Natural killer cell treated with Interleukin-12 subunit alpha and Interleukin-12 subunit beta and Interleukin-15 and Interleukin-18, amount 100 ng/mL, for 72 hours (primary cell): ENCODE results near the gene CYYR1. TPM values are rescaled to one million over a fixed set of nuclear protein-coding genes. Genes with fewer than 3 reads are reported as not detected.

Experiments used
- ATAC-seq, 2 donors: fragments of 150-1000 bp; cut with Tn5 transposase in 1 of 2; sonication (Bioruptor Pico), chemical (Tn5 transposase) in 1 of 2; 2 replicates each; pipeline ENCODE4 v1.10.0; 2021
- DNase-seq: peaks from one replicate; pipeline ENCODE4 v3.0.0; 2022; ENCODE audit warnings: low spot score
- H3K27ac Mint-ChIP-seq, 2 donors: 1 replicate in 1 of 2; 2 replicates in 1 of 2; pipeline ENCODE4 v1.8.0; 2022; ENCODE audit warnings: mixed read lengths in 2 of 2, mild to moderate bottlenecking in 1 of 2, moderate library complexity in 1 of 2
- H3K27me3 Mint-ChIP-seq, 2 donors: 1 replicate in 1 of 2; 2 replicates in 1 of 2; pipeline ENCODE4 v1.8.0; 2022; ENCODE audit warnings: mixed read lengths in 2 of 2
- H3K36me3 Mint-ChIP-seq: one replicate; pipeline ENCODE4 v1.8.0; 2022; ENCODE audit warnings: mixed read lengths
- H3K4me1 Mint-ChIP-seq, 2 donors: 1 replicate in 1 of 2; 2 replicates in 1 of 2; pipeline ENCODE4 v1.8.0; 2022; ENCODE audit warnings: low read depth in 2 of 2, mixed read lengths in 2 of 2, mild to moderate bottlenecking in 1 of 2
- H3K4me3 Mint-ChIP-seq: one replicate; pipeline ENCODE4 v1.8.0; 2022; ENCODE audit warnings: mixed read lengths
- H3K9me3 Mint-ChIP-seq: 2 replicates; pipeline ENCODE4 v1.8.0; 2022; ENCODE audit warnings: mixed read lengths
- total RNA-seq, 2 donors: library from RNA; stranded (reverse); gene quantifications; one replicate each; pipeline ENCODE4 v1.2.3, GENCODE V29; 2022

The CYYR1 gene
- total RNA-seq, 2 donors from 2014 or later, result not detected

- Mint-ChIP-seq H3K27me3 (no peaks in the 10 kb centered on the region), H3K4me1 (no peaks in the 10 kb centered on the region), H3K27ac (no peak overlapping the region), H3K36me3 (peaks cover 5% of the 10 kb centered on the region), H3K9me3 (peaks cover 4% of the 10 kb centered on the region), H3K4me3 (no peak overlapping the region)
- no peak for DNase-seq
- ATAC-seq, result no peak
These were observed 115.3 kb downstream of the CYYR1 start for GRCh38 chr21:26457817-26458216.

- DNase-seq (no peak), ATAC-seq (no peak)
- Mint-ChIP-seq H3K27me3 (no peaks in the 10 kb centered on the region), H3K36me3 (no peaks in the 10 kb centered on the region), H3K4me3 (no peak overlapping the region), H3K4me1 (no peaks in the 10 kb centered on the region), H3K9me3 (no peaks in the 10 kb centered on the region), H3K27ac (no peak overlapping the region)
These were observed 119.8 kb downstream of the CYYR1 start for GRCh38 chr21:26453267-26453666.

GRCh38 chr21:26451081-26451740, 121.9 kb downstream of the CYYR1 start:
- ATAC-seq, result no peak
- Mint-ChIP-seq H3K4me3 (no peak overlapping the region), H3K27me3 (no peaks in the 10 kb centered on the region), H3K36me3 (no peaks in the 10 kb centered on the region), H3K27ac (no peak overlapping the region), H3K9me3 (no peaks in the 10 kb centered on the region), H3K4me1 (no peaks in the 10 kb centered on the region)
- DNase-seq, result no peak

GRCh38 chr21:26449161-26449560, 123.9 kb downstream of the CYYR1 start:
- H3K36me3 Mint-ChIP-seq, result no peaks in the 10 kb centered on the region
- no peaks in the 10 kb centered on the region for H3K27me3 Mint-ChIP-seq
- DNase-seq (no peak), ATAC-seq (no peak)
- no peak overlapping the region for H3K27ac Mint-ChIP-seq
- no peak overlapping the region for H3K4me3 Mint-ChIP-seq
- peaks cover 4% of the 10 kb centered on the region for H3K9me3 Mint-ChIP-seq
- H3K4me1 Mint-ChIP-seq, result no peaks in the 10 kb centered on the region

GRCh38 chr21:26448751-26449150, 124.3 kb downstream of the CYYR1 start:
- Mint-ChIP-seq H3K36me3 (no peaks in the 10 kb centered on the region), H3K4me1 (no peaks in the 10 kb centered on the region), H3K9me3 (peaks cover 4% of the 10 kb centered on the region), H3K4me3 (no peak overlapping the region), H3K27me3 (no peaks in the 10 kb centered on the region), H3K27ac (no peak overlapping the region)
- ATAC-seq (no peak), DNase-seq (no peak)

GRCh38 chr21:26447932-26448475, 125.1 kb downstream of the CYYR1 start:
- no peak for DNase-seq
- no peaks in the 10 kb centered on the region for H3K4me1 Mint-ChIP-seq
- peaks cover 4% of the 10 kb centered on the region for H3K9me3 Mint-ChIP-seq
- no peak for ATAC-seq
- no peak overlapping the region for H3K4me3 Mint-ChIP-seq
- H3K27ac Mint-ChIP-seq, result no peak overlapping the region
- H3K27me3 Mint-ChIP-seq, result no peaks in the 10 kb centered on the region
- no peaks in the 10 kb centered on the region for H3K36me3 Mint-ChIP-seq

- Mint-ChIP-seq H3K27me3 (no peaks in the 10 kb centered on the region), H3K4me3 (no peak overlapping the region), H3K9me3 (peaks cover 7% of the 10 kb centered on the region), H3K4me1 (no peaks in the 10 kb centered on the region), H3K27ac (no peak overlapping the region), H3K36me3 (no peaks in the 10 kb centered on the region)
- no peak for ATAC-seq
- no peak for DNase-seq
These were observed 127.6 kb downstream of the CYYR1 start for GRCh38 chr21:26445440-26445839.

GRCh38 chr21:26444646-26445045, 128.4 kb downstream of the CYYR1 start:
- peaks cover 7% of the 10 kb centered on the region for H3K9me3 Mint-ChIP-seq
- H3K4me1 Mint-ChIP-seq, result no peaks in the 10 kb centered on the region
- ATAC-seq, result no peak
- no peak overlapping the region for H3K27ac Mint-ChIP-seq
- no peak overlapping the region for H3K4me3 Mint-ChIP-seq
- H3K36me3 Mint-ChIP-seq, result no peaks in the 10 kb centered on the region
- H3K27me3 Mint-ChIP-seq, result no peaks in the 10 kb centered on the region
- no peak for DNase-seq

GRCh38 chr21:26443867-26444266, 129.2 kb downstream of the CYYR1 start:
- no peak for DNase-seq
- no peak overlapping the region for H3K27ac Mint-ChIP-seq
- no peak overlapping the region for H3K4me3 Mint-ChIP-seq
- no peaks in the 10 kb centered on the region for H3K27me3 Mint-ChIP-seq
- ATAC-seq, result no peak
- H3K9me3 Mint-ChIP-seq, result peaks cover 7% of the 10 kb centered on the region
- no peaks in the 10 kb centered on the region for H3K4me1 Mint-ChIP-seq
- no peaks in the 10 kb centered on the region for H3K36me3 Mint-ChIP-seq

- H3K4me1 Mint-ChIP-seq, result no peaks in the 10 kb centered on the region
- H3K27ac Mint-ChIP-seq, result no peak overlapping the region
- no peaks in the 10 kb centered on the region for H3K36me3 Mint-ChIP-seq
- no peak for ATAC-seq
- no peak for DNase-seq
- H3K9me3 Mint-ChIP-seq, result peaks cover 11% of the 10 kb centered on the region
- H3K27me3 Mint-ChIP-seq, result no peaks in the 10 kb centered on the region
- H3K4me3 Mint-ChIP-seq, result no peak overlapping the region
These were observed 129.8 kb downstream of the CYYR1 start for GRCh38 chr21:26443291-26443690.

- no peak for ATAC-seq
- no peak overlapping the region for H3K27ac Mint-ChIP-seq
These were observed 131.9 kb downstream of the CYYR1 start for GRCh38 chr21:26441149-26441548.

GRCh38 chr21:26438976-26439375, 134.1 kb downstream of the CYYR1 start:
- DNase-seq, result no peak
- ATAC-seq, result no peak
- H3K36me3 Mint-ChIP-seq, result peaks cover 4% of the 10 kb centered on the region
- H3K27ac Mint-ChIP-seq, result no peak overlapping the region
- H3K4me3 Mint-ChIP-seq, result no peak overlapping the region
- no peaks in the 10 kb centered on the region for H3K27me3 Mint-ChIP-seq
- H3K9me3 Mint-ChIP-seq, result peaks cover 17% of the 10 kb centered on the region
- H3K4me1 Mint-ChIP-seq, result no peaks in the 10 kb centered on the region

More at GRCh38 chr21:26441149-26441548, 131.9 kb downstream of the CYYR1 start:
- peaks cover 15% of the 10 kb centered on the region for H3K9me3 Mint-ChIP-seq
- H3K4me1 Mint-ChIP-seq, result no peaks in the 10 kb centered on the region
- DNase-seq, result no peak
- H3K36me3 Mint-ChIP-seq, result peaks cover 4% of the 10 kb centered on the region
- no peak overlapping the region for H3K4me3 Mint-ChIP-seq
- H3K27me3 Mint-ChIP-seq, result no peaks in the 10 kb centered on the region

- Mint-ChIP-seq H3K9me3 (peaks cover 17% of the 10 kb centered on the region), H3K4me1 (no peaks in the 10 kb centered on the region), H3K36me3 (peaks cover 4% of the 10 kb centered on the region), H3K27ac (no peak overlapping the region), H3K4me3 (no peak overlapping the region), H3K27me3 (no peaks in the 10 kb centered on the region)
- no peak for DNase-seq
- no peak for ATAC-seq
These were observed 135.6 kb downstream of the CYYR1 start for GRCh38 chr21:26437326-26438009.

GRCh38 chr21:26433386-26433785, 139.7 kb downstream of the CYYR1 start:
- peaks cover 4% of the 10 kb centered on the region for H3K36me3 Mint-ChIP-seq
- no peak overlapping the region for H3K27ac Mint-ChIP-seq
- DNase-seq (no peak), ATAC-seq (no peak)
- no peak overlapping the region for H3K4me3 Mint-ChIP-seq
- H3K27me3 Mint-ChIP-seq, result no peaks in the 10 kb centered on the region
- peaks cover 10% of the 10 kb centered on the region for H3K9me3 Mint-ChIP-seq
- no peaks in the 10 kb centered on the region for H3K4me1 Mint-ChIP-seq
